Kidney epithelial cell (primary cell): ENCODE results near the gene RBL2. TPM values are rescaled to one million over a fixed set of nuclear protein-coding genes. Genes with fewer than 3 reads are reported as not detected.

ENCODE experiments used
- DNase-seq: peaks from one replicate; pipeline ENCODE4 v3.0.0-alpha.2; 2010; ENCODE audit warnings: low read depth
- H3K27me3 ChIP-seq: 2 replicates; pipeline ENCODE4 v1.6.0; 2011; ENCODE audit warnings: low read length; ENCODE audit not compliant: control insufficient read depth, insufficient read depth
- H3K36me3 ChIP-seq: 2 replicates; pipeline ENCODE4 v1.5.1; 2011; ENCODE audit warnings: low read length; ENCODE audit not compliant: control insufficient read depth, insufficient read depth
- H3K4me3 ChIP-seq: 2 replicates; pipeline ENCODE4 v1.5.1; 2011; ENCODE audit warnings: low read depth, mild to moderate bottlenecking, control low read depth, low read length
- total RNA-seq: library from RNA; depleted of rRNA; stranded (reverse); fragments of >200 nt; gene quantifications from 2 replicates; pipeline ENCODE4 v1.2.3, GENCODE V29; 2015
- TF ChIP-seq, protein P1 (sequence below): IDR thresholded peaks from 2 replicates; pipeline ENCODE4 v1.5.1; 2011; ENCODE audit warnings: mild to moderate bottlenecking, moderate library complexity, low read length, control low read depth, inconsistent platforms; ENCODE audit not compliant: insufficient read depth, poor library complexity, severe bottlenecking

The RBL2 gene
- total RNA-seq, 1 donor from 2014 or later = 35.9 TPM

DNA sequence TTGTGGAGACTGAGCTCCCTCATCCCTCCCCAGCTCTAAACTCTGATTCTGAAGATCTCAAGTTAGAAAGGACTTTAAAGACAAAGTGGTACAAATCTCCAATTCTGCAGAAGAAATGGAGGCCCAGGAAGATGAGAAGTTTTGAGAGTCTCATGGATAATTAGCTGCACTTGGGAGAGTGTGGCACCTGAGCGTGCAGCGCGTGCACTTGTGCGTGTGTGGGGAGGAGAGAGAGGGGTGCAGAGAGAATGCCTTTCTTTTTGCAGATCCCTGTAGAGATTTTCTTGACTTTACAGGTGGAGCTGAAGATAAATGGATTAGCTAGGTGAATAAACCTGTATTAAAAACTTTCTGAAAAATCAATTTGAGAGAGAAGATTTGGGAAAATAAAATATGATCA lies 83.6 kb downstream of the RBL2 start:
- TF ChIP-seq, protein P1, sequence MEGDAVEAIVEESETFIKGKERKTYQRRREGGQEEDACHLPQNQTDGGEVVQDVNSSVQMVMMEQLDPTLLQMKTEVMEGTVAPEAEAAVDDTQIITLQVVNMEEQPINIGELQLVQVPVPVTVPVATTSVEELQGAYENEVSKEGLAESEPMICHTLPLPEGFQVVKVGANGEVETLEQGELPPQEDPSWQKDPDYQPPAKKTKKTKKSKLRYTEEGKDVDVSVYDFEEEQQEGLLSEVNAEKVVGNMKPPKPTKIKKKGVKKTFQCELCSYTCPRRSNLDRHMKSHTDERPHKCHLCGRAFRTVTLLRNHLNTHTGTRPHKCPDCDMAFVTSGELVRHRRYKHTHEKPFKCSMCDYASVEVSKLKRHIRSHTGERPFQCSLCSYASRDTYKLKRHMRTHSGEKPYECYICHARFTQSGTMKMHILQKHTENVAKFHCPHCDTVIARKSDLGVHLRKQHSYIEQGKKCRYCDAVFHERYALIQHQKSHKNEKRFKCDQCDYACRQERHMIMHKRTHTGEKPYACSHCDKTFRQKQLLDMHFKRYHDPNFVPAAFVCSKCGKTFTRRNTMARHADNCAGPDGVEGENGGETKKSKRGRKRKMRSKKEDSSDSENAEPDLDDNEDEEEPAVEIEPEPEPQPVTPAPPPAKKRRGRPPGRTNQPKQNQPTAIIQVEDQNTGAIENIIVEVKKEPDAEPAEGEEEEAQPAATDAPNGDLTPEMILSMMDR = no peak
- no peak for DNase-seq
- H3K4me3 ChIP-seq = no peak overlapping the region
- no peaks in the 10 kb centered on the region for H3K36me3 ChIP-seq
- H3K27me3 ChIP-seq = no peaks in the 10 kb centered on the region

GRCh38 chr16:53518550-53519416 lies 84.5 kb downstream of the RBL2 start:
- no peak overlapping the region for H3K4me3 ChIP-seq
- H3K36me3 ChIP-seq = no peaks in the 10 kb centered on the region
- TF ChIP-seq, protein P1 = no peak
- H3K27me3 ChIP-seq = no peaks in the 10 kb centered on the region
- no peak for DNase-seq

GRCh38 chr16:53519417-53520091 lies 85.3 kb downstream of the RBL2 start:
- TF ChIP-seq, protein P1 = no peak
- Histone ChIP-seq H3K36me3 (no peaks in the 10 kb centered on the region), H3K4me3 (no peak overlapping the region), H3K27me3 (no peaks in the 10 kb centered on the region)
- no peak for DNase-seq

GRCh38 chr16:53523126-53523804 lies 89.0 kb downstream of the RBL2 start:
- H3K4me3 ChIP-seq = no peak overlapping the region
- H3K27me3 ChIP-seq = no peaks in the 10 kb centered on the region
- no peak for DNase-seq
- no peaks in the 10 kb centered on the region for H3K36me3 ChIP-seq
- TF ChIP-seq, protein P1 = no peak

DNA sequence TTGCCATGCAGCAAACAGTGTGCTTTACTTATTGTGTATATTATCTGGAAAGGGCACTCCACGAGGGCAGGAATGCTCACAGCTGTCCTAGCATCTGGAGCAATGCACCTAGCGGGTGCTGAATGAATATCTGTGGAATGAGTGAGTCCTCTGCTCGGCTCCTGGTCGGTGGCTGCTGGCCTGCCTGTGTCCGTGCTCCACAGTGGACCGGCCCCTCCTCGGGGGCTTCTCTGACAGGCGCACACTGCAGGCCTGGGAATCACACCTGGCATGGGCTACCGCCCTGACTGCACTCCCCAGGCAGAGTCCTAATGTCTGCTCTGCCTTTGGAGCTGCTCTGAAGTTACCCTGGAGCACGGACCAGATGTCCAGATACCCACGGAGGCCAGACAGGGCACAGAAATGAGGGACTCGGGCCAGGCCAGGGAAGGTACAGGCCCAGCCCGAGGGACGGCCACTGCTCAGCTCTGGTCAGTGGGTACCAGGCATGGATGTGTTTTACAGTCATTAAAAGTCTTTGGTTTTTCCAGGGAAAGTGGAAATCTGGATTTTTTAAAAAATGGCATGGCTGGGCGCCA lies 89.8 kb downstream of the RBL2 start:
- H3K4me3 ChIP-seq = no peak overlapping the region
- H3K27me3 ChIP-seq = no peaks in the 10 kb centered on the region
- no peaks in the 10 kb centered on the region for H3K36me3 ChIP-seq
- DNase-seq = no peak
- TF ChIP-seq, protein P1 = no peak
